RWPE2 (cell line): ENCODE results near the gene ANXA1.

Experiments
- ATAC-seq: fragments of 200-7000 bp; cut with Tn5 transposase; 3 replicates; pipeline ENCODE4 v1.9.1; 2021; ENCODE audit warnings: low read depth
- DNase-seq: peaks from one replicate; pipeline ENCODE4 v3.0.0-alpha.2; 2020; ENCODE audit warnings: low spot score
- H3K27ac ChIP-seq: fragments of 450-650 bp; 2 replicates; pipeline ENCODE4 v1.5.1; 2017; ENCODE audit warnings: mild to moderate bottlenecking; ENCODE audit not compliant: poor library complexity, severe bottlenecking
- H3K27me3 ChIP-seq: fragments of 250-450 bp; sonication (Bioruptor Pico); 2 replicates; pipeline ENCODE4 v1.5.1; 2021; ENCODE audit warnings: mild to moderate bottlenecking, moderate library complexity; ENCODE audit not compliant: insufficient read depth, poor library complexity, severe bottlenecking
- H3K36me3 ChIP-seq: fragments of 250-450 bp; sonication (Bioruptor Pico); 2 replicates; pipeline ENCODE4 v1.5.1; 2020; ENCODE audit warnings: low read depth, mild to moderate bottlenecking, moderate library complexity
- H3K4me1 ChIP-seq: fragments of 250-450 bp; sonication (Bioruptor Pico); 2 replicates; pipeline ENCODE4 v1.5.1; 2021; ENCODE audit warnings: mild to moderate bottlenecking, moderate library complexity; ENCODE audit not compliant: insufficient read depth, poor library complexity, severe bottlenecking
- H3K4me3 ChIP-seq: fragments of 250-450 bp; sonication (Bioruptor Pico); 2 replicates; pipeline ENCODE4 v1.5.1; 2021; ENCODE audit warnings: mild to moderate bottlenecking, moderate library complexity; ENCODE audit not compliant: severe bottlenecking
- H3K9me3 ChIP-seq: fragments of 250-450 bp; sonication (Bioruptor Pico); 2 replicates; pipeline ENCODE4 v1.5.1; 2021; ENCODE audit warnings: mild to moderate bottlenecking, moderate library complexity; ENCODE audit not compliant: severe bottlenecking
- TF ChIP-seq, protein P1 (sequence below): fragments of 450-650 bp; IDR thresholded peaks from one replicate; pipeline ENCODE4 v1.5.1; 2017; ENCODE audit warnings: mild to moderate bottlenecking, moderate library complexity; ENCODE audit not compliant: poor library complexity, severe bottlenecking

ANXA1 gene

DNA sequence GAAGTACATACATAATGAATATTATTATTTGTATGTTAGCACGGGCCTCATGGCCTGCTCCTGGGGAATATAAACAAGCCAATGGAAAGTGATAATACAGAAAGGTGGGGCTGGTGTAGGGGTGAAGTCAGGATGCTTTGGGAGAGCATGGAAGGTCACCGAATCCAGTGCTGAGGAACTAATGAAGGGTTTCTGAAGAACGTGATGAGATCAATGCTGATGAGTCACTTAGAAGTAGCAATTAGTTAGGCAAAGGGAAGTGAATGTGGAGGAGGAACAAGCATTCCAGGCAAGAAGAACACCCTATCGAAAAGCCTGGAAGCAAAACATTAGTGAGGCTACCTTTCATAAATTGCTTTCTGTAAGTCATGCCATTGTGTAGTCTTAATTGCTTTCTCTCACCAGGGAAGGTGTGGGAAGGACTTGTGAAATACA, 2.1 kb downstream of the ANXA1 start:
- peaks cover 66% of the 10 kb centered on the region for H3K36me3 ChIP-seq
- ATAC-seq (peak; percentile 38), DNase-seq (no peak)
- TF ChIP-seq, protein P1, sequence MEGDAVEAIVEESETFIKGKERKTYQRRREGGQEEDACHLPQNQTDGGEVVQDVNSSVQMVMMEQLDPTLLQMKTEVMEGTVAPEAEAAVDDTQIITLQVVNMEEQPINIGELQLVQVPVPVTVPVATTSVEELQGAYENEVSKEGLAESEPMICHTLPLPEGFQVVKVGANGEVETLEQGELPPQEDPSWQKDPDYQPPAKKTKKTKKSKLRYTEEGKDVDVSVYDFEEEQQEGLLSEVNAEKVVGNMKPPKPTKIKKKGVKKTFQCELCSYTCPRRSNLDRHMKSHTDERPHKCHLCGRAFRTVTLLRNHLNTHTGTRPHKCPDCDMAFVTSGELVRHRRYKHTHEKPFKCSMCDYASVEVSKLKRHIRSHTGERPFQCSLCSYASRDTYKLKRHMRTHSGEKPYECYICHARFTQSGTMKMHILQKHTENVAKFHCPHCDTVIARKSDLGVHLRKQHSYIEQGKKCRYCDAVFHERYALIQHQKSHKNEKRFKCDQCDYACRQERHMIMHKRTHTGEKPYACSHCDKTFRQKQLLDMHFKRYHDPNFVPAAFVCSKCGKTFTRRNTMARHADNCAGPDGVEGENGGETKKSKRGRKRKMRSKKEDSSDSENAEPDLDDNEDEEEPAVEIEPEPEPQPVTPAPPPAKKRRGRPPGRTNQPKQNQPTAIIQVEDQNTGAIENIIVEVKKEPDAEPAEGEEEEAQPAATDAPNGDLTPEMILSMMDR, result no peak
- peak overlapping the region; percentile 52 for H3K4me3 ChIP-seq
- no peaks in the 10 kb centered on the region for H3K9me3 ChIP-seq
- H3K27ac ChIP-seq, result peak overlapping the region; percentile 96
- peaks cover 56% of the 10 kb centered on the region for H3K4me1 ChIP-seq
- no peaks in the 10 kb centered on the region for H3K27me3 ChIP-seq

DNA sequence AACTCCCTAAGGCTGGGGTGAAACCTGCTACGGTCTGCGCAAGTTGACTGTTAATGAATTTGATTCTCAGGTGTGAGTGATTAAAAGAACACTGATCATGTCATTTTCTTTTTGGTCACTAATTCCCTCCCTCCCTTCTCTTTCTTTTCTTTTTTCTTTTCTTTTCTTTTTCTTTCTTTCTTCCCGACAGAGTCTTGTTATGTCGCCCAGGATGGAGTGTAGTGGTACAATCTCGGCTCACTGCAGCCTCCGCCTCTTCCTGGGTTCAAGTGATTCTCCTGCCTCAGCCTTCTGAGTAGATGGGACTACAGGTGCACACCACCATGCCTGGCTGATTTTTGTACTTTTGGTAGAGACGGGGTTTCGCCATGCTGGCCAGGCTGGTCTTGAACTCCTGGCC, 2.6 kb downstream of the ANXA1 start:
- DNase-seq (no peak), ATAC-seq (no peak; the same call in 2 of the 3 replicates)
- Histone ChIP-seq H3K9me3 (no peaks in the 10 kb centered on the region), H3K27me3 (no peaks in the 10 kb centered on the region), H3K4me3 (peak overlapping the region; percentile 52), H3K4me1 (peaks cover 51% of the 10 kb centered on the region), H3K36me3 (peaks cover 70% of the 10 kb centered on the region), H3K27ac (peak overlapping the region; percentile 96)
- TF ChIP-seq, protein P1, result no peak

DNA sequence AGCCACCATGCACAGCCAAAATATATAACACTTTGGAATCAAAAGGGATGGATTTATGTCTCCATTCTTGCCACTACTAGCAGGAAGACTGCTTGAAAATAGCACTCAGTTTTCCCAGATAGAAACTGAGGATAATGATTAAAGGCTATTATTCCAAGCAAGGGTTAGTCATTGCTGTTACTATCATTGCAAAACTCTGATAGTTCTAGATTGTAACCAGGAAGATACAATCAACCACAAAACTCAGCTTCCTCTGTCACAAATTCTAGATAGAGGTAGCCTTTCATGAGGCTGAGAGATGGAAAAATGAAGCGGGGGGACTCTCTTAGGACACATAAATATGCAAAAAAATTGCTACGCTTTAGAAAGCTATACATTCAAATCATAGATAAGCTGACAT, 3.1 kb downstream of the ANXA1 start:
- peaks cover 48% of the 10 kb centered on the region for H3K4me1 ChIP-seq
- no peak for DNase-seq
- H3K4me3 ChIP-seq, result peak overlapping the region; percentile 52

DNA sequence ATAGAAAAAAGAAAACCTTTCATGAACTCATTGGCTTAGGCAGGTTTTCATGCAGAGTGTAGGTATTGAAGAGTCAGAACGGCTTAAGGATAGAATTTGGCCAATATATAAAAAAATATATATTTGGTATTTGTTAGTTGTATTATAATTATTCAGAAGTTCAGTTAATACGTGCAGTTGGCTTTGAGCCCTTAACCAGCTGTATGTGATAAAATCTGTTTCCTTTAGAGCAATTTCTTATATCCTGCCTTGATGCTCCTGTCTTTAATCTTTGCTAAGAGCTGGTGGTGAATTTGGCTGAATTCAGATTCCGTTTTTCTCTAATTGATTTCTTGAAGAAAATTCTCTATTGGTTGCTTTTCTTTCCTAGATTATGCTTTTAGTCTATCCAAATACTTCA, 3.7 kb downstream of the ANXA1 start:
- peak overlapping the region; percentile 96 for H3K27ac ChIP-seq
- ATAC-seq, result no peak
- H3K9me3 ChIP-seq, result no peaks in the 10 kb centered on the region
- TF ChIP-seq, protein P1, result no peak
- peaks cover 81% of the 10 kb centered on the region for H3K36me3 ChIP-seq
- no peaks in the 10 kb centered on the region for H3K27me3 ChIP-seq
- H3K4me3 ChIP-seq, result no peak overlapping the region
- no peak for DNase-seq
- H3K4me1 ChIP-seq, result peaks cover 42% of the 10 kb centered on the region

More for the DNA sequence above, 3.1 kb downstream of the ANXA1 start:
- H3K9me3 ChIP-seq, result no peaks in the 10 kb centered on the region
- TF ChIP-seq, protein P1, result no peak
- no peak for ATAC-seq
- H3K27me3 ChIP-seq, result no peaks in the 10 kb centered on the region
- H3K36me3 ChIP-seq, result peaks cover 75% of the 10 kb centered on the region
- peak overlapping the region; percentile 96 for H3K27ac ChIP-seq

DNA sequence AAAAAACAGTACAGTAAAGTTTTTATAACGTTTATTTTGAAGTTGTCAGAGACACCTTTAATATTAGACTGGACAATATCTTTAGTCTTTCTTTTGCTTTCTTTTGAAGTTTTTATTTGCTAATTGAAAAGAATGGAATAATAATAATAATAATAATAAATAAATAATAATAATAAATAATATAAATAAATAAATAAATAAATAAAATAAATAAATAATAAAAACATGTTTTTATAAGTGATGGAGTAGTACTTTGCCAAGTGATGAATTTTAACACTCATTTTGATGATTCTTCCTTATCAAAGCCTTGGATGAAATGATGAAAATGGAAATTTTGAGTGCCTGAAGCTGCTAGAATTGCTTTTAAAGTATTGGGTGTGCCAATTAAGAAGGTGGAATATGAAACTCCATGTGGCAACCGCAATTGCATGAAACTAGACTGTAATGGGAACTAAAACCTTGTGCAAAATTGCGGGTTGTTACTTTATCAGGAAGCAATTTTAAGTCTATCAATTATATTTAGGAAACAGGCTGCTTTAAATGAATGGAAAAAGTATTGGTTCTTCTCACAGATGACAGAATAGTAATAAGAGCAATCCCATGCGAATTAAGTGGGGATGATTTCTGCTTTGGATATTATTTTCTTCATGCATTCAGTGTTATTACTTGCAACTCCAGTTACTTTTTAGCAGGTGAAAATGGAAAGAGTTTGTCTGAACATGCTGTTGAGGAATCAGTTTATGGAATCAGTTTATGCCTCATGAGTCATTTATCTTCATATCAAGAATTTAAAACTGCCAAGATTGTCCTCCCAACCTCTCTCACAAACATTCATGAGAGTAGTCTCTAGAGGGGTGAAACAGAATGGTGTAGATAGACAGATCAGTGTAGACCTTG, 4.6 kb downstream of the ANXA1 start:
- Histone ChIP-seq H3K4me3 (no peak overlapping the region), H3K27ac (peak overlapping the region; percentile 14), H3K36me3 (peaks cover 90% of the 10 kb centered on the region), H3K9me3 (no peaks in the 10 kb centered on the region), H3K27me3 (no peaks in the 10 kb centered on the region), H3K4me1 (peaks cover 33% of the 10 kb centered on the region)
- TF ChIP-seq, protein P1, result no peak
- DNase-seq (no peak), ATAC-seq (no peak)
